CD4-positive, alpha-beta T cell treated with Interleukin-17A for 4 hours (primary cell): ENCODE results near the gene C9orf153.
"Not testable (repeated sequence)": the region's sequence is repeated elsewhere in the genome, so short reads cannot be mapped to it uniquely, and the experiment has no call there.

ENCODE experiments used
- DNase-seq: peaks from one replicate; pipeline ENCODE4 v3.0.0-alpha.2; 2020; ENCODE audit warnings: mixed read lengths

The C9orf153 gene

GRCh38 chr9:86259557-86259956, at the start of gene C9orf153:
Gene C9orf153, minus strand, starts transcription at chr9:86259657. Its CDS starts 30,054 bp downstream, at chr9:86229603.
- DNase-seq, result no peak

- DNase-seq, result no peak
These were observed 49.2 kb upstream of the C9orf153 start for GRCh38 chr9:86308687-86309086.

- no peak for DNase-seq
These were observed 44.8 kb upstream of the C9orf153 start for GRCh38 chr9:86304236-86304730.

GRCh38 chr9:86303316-86303975, 44.0 kb upstream of the C9orf153 start:
- DNase-seq, result peak; percentile 63

GRCh38 chr9:86301686-86302085, 42.2 kb upstream of the C9orf153 start:
- no peak for DNase-seq

GRCh38 chr9:86300701-86301100, 41.2 kb upstream of the C9orf153 start:
- DNase-seq, result no peak

GRCh38 chr9:86298873-86299272, 39.4 kb upstream of the C9orf153 start:
- DNase-seq, result no peak

- DNase-seq, result not testable (repeated sequence)
These were observed 30.9 kb upstream of the C9orf153 start for GRCh38 chr9:86290341-86290740.

GRCh38 chr9:86288499-86289198, 29.2 kb upstream of the C9orf153 start:
- DNase-seq, result no peak

- peak; percentile 25 for DNase-seq
These were observed 27.6 kb upstream of the C9orf153 start for GRCh38 chr9:86287013-86287412.

GRCh38 chr9:86286278-86286677, 26.8 kb upstream of the C9orf153 start:
- DNase-seq, result no peak

- DNase-seq, result no peak
These were observed 25.8 kb upstream of the C9orf153 start for GRCh38 chr9:86285261-86285660.

GRCh38 chr9:86282979-86283535, 23.6 kb upstream of the C9orf153 start:
- DNase-seq, result no peak

GRCh38 chr9:86282077-86282978, 22.9 kb upstream of the C9orf153 start, which contains the start of gene ISCA1:
Gene ISCA1, minus strand, starts transcription at chr9:86282538. Its CDS starts 80 bp downstream, at chr9:86282458.
- DNase-seq, result peak; percentile 99

- no peak for DNase-seq
These were observed 22.2 kb upstream of the C9orf153 start for GRCh38 chr9:86281593-86282076.

GRCh38 chr9:86280580-86280979, 21.1 kb upstream of the C9orf153 start:
- no peak for DNase-seq

GRCh38 chr9:86279839-86280238, 20.4 kb upstream of the C9orf153 start:
- DNase-seq, result no peak

GRCh38 chr9:86277072-86277471, 17.6 kb upstream of the C9orf153 start:
- DNase-seq, result no peak

- no peak for DNase-seq
These were observed 16.5 kb upstream of the C9orf153 start for GRCh38 chr9:86275962-86276361.

- no peak for DNase-seq
These were observed 15.6 kb upstream of the C9orf153 start for GRCh38 chr9:86274821-86275643.

GRCh38 chr9:86272221-86272620, 12.8 kb upstream of the C9orf153 start:
- no peak for DNase-seq

GRCh38 chr9:86263876-86264275, 4.4 kb upstream of the C9orf153 start:
- DNase-seq, result no peak
